Activated T-helper 1 cell treated with Interleukin-2 at 50 U/mL for 16 hours (primary cell): ENCODE data around the gene TPRA1.

Source experiments
- DNase-seq: peaks from one replicate; pipeline ENCODE4 v3.0.0-alpha.2; 2020; ENCODE audit warnings: low read depth

Gene TPRA1

GRCh38 chr3:127590282-127590592 is 296 bp downstream of the TPRA1 start:
- DNase-seq = peak; percentile 8

GRCh38 chr3:127589600-127590281 is 792 bp downstream of the TPRA1 start:
- DNase-seq = no peak

- DNase-seq = no peak
Observed at GRCh38 chr3:127588806-127589577, 1.5 kb downstream of the TPRA1 start.

GRCh38 chr3:127587876-127588275 is 2.7 kb downstream of the TPRA1 start:
- no peak for DNase-seq

GRCh38 chr3:127585813-127586413 is 4.6 kb downstream of the TPRA1 start:
- DNase-seq = no peak

- DNase-seq = no peak
Observed at GRCh38 chr3:127585163-127585812, 5.2 kb downstream of the TPRA1 start.

GRCh38 chr3:127584734-127585133 is 5.8 kb downstream of the TPRA1 start:
- no peak for DNase-seq

GRCh38 chr3:127580327-127581060 is 10.0 kb downstream of the TPRA1 start:
- DNase-seq = no peak

- no peak for DNase-seq
Observed at GRCh38 chr3:127578802-127579201, 11.7 kb downstream of the TPRA1 start.

GRCh38 chr3:127578168-127578567 is 12.4 kb downstream of the TPRA1 start:
- DNase-seq = no peak

- no peak for DNase-seq
Observed at GRCh38 chr3:127577448-127577847, 13.1 kb downstream of the TPRA1 start.

- DNase-seq = peak; percentile 79
Observed at GRCh38 chr3:127574880-127575878, 15.4 kb downstream of the TPRA1 start.

GRCh38 chr3:127573912-127574311 is 16.6 kb downstream of the TPRA1 start:
- no peak for DNase-seq

GRCh38 chr3:127573401-127573800 is 17.1 kb downstream of the TPRA1 start:
- no peak for DNase-seq

GRCh38 chr3:127572735-127573134 is 17.8 kb downstream of the TPRA1 start:
- DNase-seq = no peak

- no peak for DNase-seq
Observed at GRCh38 chr3:127572186-127572585, 18.3 kb downstream of the TPRA1 start.

- no peak for DNase-seq
Observed at GRCh38 chr3:127570520-127570919, 20.0 kb downstream of the TPRA1 start.

- no peak for DNase-seq
Observed at GRCh38 chr3:127569160-127569559, 21.4 kb downstream of the TPRA1 start.

GRCh38 chr3:127568586-127568985 is 21.9 kb downstream of the TPRA1 start:
- DNase-seq = no peak

GRCh38 chr3:127566833-127567232 is 23.7 kb downstream of the TPRA1 start:
- DNase-seq = no peak

- no peak for DNase-seq
Observed at GRCh38 chr3:127565711-127566110, 24.8 kb downstream of the TPRA1 start.
